DND-41 (cell line): ENCODE measurements around the gene VPS52.

Experiments used
- ATAC-seq: fragments of 200-7000 bp; cut with Tn5 transposase; 3 replicates; pipeline ENCODE4 v1.9.1; 2021; ENCODE audit warnings: low read depth; ENCODE audit not compliant: insufficient read depth
- DNase-seq: peaks from one replicate; pipeline ENCODE4 v3.0.0-alpha.2; 2020
- H2AFZ ChIP-seq: 2 replicates; pipeline ENCODE4 v1.6.0; 2012; ENCODE audit warnings: low read depth, low read length
- H3K27ac ChIP-seq: 2 replicates; pipeline ENCODE4 v1.5.1; 2012; ENCODE audit warnings: low read length, inconsistent platforms
- H3K27me3 ChIP-seq: fragments of 200-600 bp; sonication (generic); 2 replicates; pipeline ENCODE4 v1.6.0; 2012; ENCODE audit warnings: low read length, mild to moderate bottlenecking, inconsistent platforms; ENCODE audit not compliant: insufficient read depth, poor library complexity
- H3K36me3 ChIP-seq: 2 replicates; pipeline ENCODE4 v1.5.1; 2012; ENCODE audit warnings: low read length, inconsistent platforms; ENCODE audit not compliant: insufficient read depth
- H3K4me1 ChIP-seq: 2 replicates; pipeline ENCODE4 v1.5.1; 2012; ENCODE audit warnings: mild to moderate bottlenecking, low read length; ENCODE audit not compliant: insufficient read depth
- H3K4me2 ChIP-seq: 2 replicates; pipeline ENCODE4 v1.6.0; 2012; ENCODE audit warnings: mild to moderate bottlenecking, moderate library complexity, low read length, inconsistent platforms; ENCODE audit not compliant: insufficient read depth
- H3K4me3 ChIP-seq, 2 experiments: fragments of 200-600 bp in 1 of 2; shearing (Covaris generic) in 1 of 2; 2 replicates each; pipeline ENCODE4 v1.5.1; 2012 to 2016; ENCODE audit warnings: inconsistent platforms in 2 of 2, low read length in 2 of 2, mild to moderate bottlenecking in 2 of 2, low read depth in 1 of 2, moderate library complexity in 1 of 2
- H3K79me2 ChIP-seq: 2 replicates; pipeline ENCODE4 v1.6.0; 2012; ENCODE audit warnings: low read length, inconsistent platforms; ENCODE audit not compliant: insufficient read depth
- H3K9ac ChIP-seq: 2 replicates; pipeline ENCODE4 v1.6.0; 2012; ENCODE audit warnings: low read depth, mild to moderate bottlenecking, inconsistent platforms, low read length, moderate library complexity
- H3K9me3 ChIP-seq: 2 replicates; pipeline ENCODE4 v1.5.1; 2012; ENCODE audit warnings: low read length, moderate library complexity, mild to moderate bottlenecking, inconsistent platforms; ENCODE audit not compliant: insufficient read depth, severe bottlenecking
- H4K20me1 ChIP-seq: 2 replicates; pipeline ENCODE4 v1.6.0; 2012; ENCODE audit warnings: low read length; ENCODE audit not compliant: insufficient read depth
- CTCF ChIP-seq: IDR thresholded peaks from 2 replicates; pipeline ENCODE4 v1.5.1; 2012; ENCODE audit warnings: borderline replicate concordance, low read length, moderate library complexity, mild to moderate bottlenecking; ENCODE audit not compliant: poor library complexity, severe bottlenecking; ENCODE audit errors: extremely low read depth
- EZH2 ChIP-seq: IDR thresholded peaks from 3 replicates; pipeline ENCODE4 v1.6.1; 2012; ENCODE audit warnings: borderline replicate concordance, low read depth, mild to moderate bottlenecking, moderate library complexity, low read length, inconsistent platforms; ENCODE audit not compliant: severe bottlenecking

The VPS52 gene

DNA sequence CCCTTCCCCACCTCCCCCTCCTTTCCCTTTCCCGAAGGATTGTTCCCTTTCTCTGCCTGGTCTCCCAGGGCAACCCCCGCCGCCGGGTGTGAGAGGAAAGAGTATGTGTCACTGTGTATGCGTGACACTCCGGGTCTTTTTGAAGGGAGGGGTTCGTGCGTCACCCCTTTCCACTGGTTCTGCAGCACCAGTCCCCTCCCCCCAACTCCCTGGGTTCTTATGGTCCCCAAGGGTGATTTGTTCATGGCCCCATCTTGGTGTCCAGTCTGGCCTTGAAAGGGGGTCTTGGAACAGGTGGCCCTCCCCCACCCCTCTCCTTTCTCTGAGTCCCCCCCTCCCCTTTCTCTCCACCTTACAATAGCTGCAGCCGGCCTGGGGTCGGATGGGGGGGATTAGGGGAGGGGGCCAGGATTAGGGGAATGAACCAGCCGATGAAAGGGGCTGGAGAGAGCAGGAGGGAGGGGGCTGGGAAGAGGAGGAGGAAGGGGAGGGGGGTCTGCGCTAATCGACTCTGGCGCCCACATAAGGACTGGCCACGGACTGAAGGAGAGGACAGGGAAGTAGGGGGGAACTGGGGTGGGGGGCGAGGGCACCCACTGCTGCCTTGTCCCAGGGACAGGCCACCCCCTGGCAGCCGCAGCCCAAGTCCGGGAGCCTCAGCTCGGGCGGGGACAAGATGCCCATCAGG, 64.7 kb downstream of the VPS52 start:
- TF ChIP-seq CTCF (no peak), EZH2 (no peak)
- peaks cover 34% of the 10 kb centered on the region for H3K36me3 ChIP-seq
- peak overlapping the region; percentile 88 for H3K4me2 ChIP-seq
- no peak overlapping the region for H2AFZ ChIP-seq
- H3K27ac ChIP-seq = no peak overlapping the region
- no peaks in the 10 kb centered on the region for H3K9me3 ChIP-seq
- H3K4me3 ChIP-seq = peak overlapping the region in 1 of 2 experiments; percentile 76; a peak in 2 of 4 replicates
- H3K9ac ChIP-seq = peak overlapping the region; percentile 94
- DNase-seq (no peak), ATAC-seq (no peak)
- H4K20me1 ChIP-seq = peaks cover 4% of the 10 kb centered on the region
- no peaks in the 10 kb centered on the region for H3K27me3 ChIP-seq
- H3K4me1 ChIP-seq = peaks cover 55% of the 10 kb centered on the region
- peaks cover 24% of the 10 kb centered on the region for H3K79me2 ChIP-seq

GRCh38 chr6:33206027-33206863, 65.4 kb downstream of the VPS52 start:
- 0 out of 2 replicates have a peak overlapping the region, but pooled peaks have one; percentile 14 for H3K4me2 ChIP-seq

DNA sequence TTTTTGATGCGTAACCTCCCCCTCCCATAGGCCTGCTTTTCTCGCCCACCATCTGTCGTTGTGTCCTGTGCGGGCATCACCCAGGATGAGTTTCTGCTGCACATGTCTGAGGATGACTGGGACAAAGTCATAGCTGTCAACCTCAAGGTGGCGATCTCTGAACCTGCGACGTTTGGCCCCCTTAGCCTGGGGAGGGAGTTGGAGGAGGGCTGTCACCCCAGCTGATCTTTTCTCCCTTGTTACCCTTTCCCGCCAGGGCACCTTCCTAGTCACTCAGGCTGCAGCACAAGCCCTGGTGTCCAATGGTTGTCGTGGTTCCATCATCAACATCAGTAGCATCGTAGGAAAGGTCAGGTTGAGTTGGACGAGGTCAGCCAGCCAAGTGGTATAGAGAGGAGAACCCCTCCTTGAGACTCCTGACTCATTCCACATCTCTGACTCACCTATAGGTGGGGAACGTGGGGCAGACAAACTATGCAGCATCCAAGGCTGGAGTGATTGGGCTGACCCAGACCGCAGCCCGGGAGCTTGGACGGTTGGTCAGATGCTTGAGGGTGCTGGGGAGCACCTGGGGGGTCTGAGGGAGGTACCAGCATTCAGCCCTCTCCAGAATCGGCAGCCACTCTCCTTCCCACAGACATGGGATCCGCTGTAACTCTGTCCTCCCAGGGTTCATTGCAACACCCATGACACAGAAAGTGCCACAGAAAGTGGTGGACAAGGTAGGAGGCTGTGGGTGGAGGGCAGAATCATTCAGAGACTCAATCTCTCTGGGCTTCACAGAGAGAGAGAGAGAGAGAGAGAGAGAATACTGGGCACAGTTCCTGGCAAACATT, 66.3 kb downstream of the VPS52 start:
- Histone ChIP-seq H3K4me3 (peak overlapping the region in 1 of 2 experiments; percentile 60; a peak in 3 of 4 replicates), H3K79me2 (peaks cover 38% of the 10 kb centered on the region), H3K27ac (peak overlapping the region; percentile 59; the same call in 1 of the 2 replicates), H3K4me2 (peak overlapping the region; percentile 66), H3K9ac (peak overlapping the region; percentile 61), H3K36me3 (peaks cover 41% of the 10 kb centered on the region), H3K27me3 (no peaks in the 10 kb centered on the region), H3K9me3 (no peaks in the 10 kb centered on the region), H2AFZ (0 out of 2 replicates have a peak overlapping the region, but pooled peaks have one; percentile 64), H3K4me1 (peaks cover 65% of the 10 kb centered on the region), H4K20me1 (peaks cover 8% of the 10 kb centered on the region)
- TF ChIP-seq EZH2 = no peak
- TF ChIP-seq CTCF = peak; percentile 55
- ATAC-seq (no peak), DNase-seq (peak; percentile 32)

More at GRCh38 chr6:33206027-33206863, 65.4 kb downstream of the VPS52 start:
- H3K4me1 ChIP-seq = peaks cover 62% of the 10 kb centered on the region
- no peaks in the 10 kb centered on the region for H3K27me3 ChIP-seq
- H3K9ac ChIP-seq = no peak overlapping the region
- no peak for TF ChIP-seq CTCF
- no peak for TF ChIP-seq EZH2
- ATAC-seq (no peak), DNase-seq (no peak)
- H3K36me3 ChIP-seq = peaks cover 41% of the 10 kb centered on the region
- no peak overlapping the region for H2AFZ ChIP-seq
- H3K79me2 ChIP-seq = peaks cover 32% of the 10 kb centered on the region
- no peak overlapping the region for H3K4me3 ChIP-seq
- no peaks in the 10 kb centered on the region for H3K9me3 ChIP-seq
- H4K20me1 ChIP-seq = peaks cover 8% of the 10 kb centered on the region
- H3K27ac ChIP-seq = no peak overlapping the region
